Measurements from ENCODE around the gene TMEM181.
A peak's percentile ranks its signal among the peaks of the same experiment; 100 is the strongest.

DNA sequence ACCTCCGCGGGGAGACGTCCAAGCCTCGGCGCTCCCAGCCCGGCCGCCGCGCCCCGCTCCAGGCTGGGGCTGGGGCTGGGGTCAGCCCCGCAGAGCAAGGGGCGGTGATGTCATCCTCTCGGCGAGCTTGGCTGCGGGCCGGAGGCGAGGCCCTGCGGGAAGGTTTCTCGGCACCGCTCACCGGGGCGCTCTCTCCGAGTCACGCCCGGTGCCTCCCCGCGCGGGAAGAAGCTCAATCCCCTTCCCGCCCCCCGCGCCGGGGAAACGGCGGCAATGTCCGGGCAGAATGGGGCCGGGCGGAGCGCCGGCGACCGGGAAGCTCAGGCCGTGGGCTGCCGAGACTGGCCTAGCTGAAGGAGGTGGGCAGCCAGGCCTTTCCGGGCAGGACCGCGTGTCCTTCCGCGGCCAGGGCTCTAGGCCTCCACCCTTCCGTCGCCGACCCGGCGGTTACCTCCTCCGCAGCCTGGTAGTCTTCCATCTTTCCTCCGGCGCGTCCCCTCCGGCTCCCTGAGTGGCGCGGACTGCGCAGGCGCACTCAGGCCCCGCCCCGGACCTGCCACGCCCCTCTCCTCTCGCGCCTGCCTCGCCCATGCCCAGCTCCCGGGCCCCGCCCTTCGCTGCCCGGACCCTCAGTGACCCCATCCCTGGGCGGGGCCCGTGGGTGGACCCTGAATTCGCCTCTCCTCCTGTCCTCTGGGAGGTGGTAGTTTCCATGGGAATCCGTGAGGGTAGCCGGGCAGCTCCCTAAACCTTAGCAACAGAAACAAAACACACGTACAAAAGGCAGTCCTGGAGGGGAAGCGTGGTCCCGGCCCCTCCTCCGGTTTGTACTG is 84.6 kb downstream of the TMEM181 start, which contains the start of gene DYNLT1:
- TF ChIP-seq, protein P1, sequence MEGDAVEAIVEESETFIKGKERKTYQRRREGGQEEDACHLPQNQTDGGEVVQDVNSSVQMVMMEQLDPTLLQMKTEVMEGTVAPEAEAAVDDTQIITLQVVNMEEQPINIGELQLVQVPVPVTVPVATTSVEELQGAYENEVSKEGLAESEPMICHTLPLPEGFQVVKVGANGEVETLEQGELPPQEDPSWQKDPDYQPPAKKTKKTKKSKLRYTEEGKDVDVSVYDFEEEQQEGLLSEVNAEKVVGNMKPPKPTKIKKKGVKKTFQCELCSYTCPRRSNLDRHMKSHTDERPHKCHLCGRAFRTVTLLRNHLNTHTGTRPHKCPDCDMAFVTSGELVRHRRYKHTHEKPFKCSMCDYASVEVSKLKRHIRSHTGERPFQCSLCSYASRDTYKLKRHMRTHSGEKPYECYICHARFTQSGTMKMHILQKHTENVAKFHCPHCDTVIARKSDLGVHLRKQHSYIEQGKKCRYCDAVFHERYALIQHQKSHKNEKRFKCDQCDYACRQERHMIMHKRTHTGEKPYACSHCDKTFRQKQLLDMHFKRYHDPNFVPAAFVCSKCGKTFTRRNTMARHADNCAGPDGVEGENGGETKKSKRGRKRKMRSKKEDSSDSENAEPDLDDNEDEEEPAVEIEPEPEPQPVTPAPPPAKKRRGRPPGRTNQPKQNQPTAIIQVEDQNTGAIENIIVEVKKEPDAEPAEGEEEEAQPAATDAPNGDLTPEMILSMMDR (IDR thresholded peaks at IDR 0.05), result peak in 1 of 3 experiments; percentile 3
- peak; percentile 98 for TF ChIP-seq POLR2A (IDR thresholded peaks at IDR 0.05; ENCODE audit: low read depth)
- TF ChIP-seq POLR2AphosphoS5 (IDR thresholded peaks at IDR 0.05), result peak; percentile 99 to 100
- TF ChIP-seq EP300 (IDR thresholded peaks at IDR 0.05), result peak; percentile 77

Data from esophagus muscularis mucosa (tissue), 4 donors.